IMR-90 (cell line): ENCODE measurements around the gene NUP50. TPM values are rescaled to one million over a fixed set of nuclear protein-coding genes. Genes with fewer than 3 reads are reported as not detected.
A peak's percentile ranks its signal among the peaks of the same experiment; 100 is the strongest.

Experiments
- ATAC-seq: fragments of 200-7000 bp; cut with Tn5 transposase; 2 replicates; pipeline ENCODE4 v1.9.1; 2020; ENCODE audit warnings: low read depth, mild to moderate bottlenecking, moderate library complexity
- BruUV-seq: library from RNA; stranded (reverse); fragments of 400-500 nt; replicated peaks from 2 replicates; lab custom pipeline; 2021; lab: Mats Ljungman, UMichigan
- CTCF ChIA-PET: fragments of 300-600 bp; formaldehyde crosslinking; extraction: SDS; loops from one replicate; lab custom pipeline; 2021; ENCODE audit warnings: antibody characterized with exemption; lab: Yijun Ruan, JAX
- POLR2A ChIA-PET: fragments of 300-600 bp; sonication (Branson Sonifier 250); formaldehyde crosslinking; loops from one replicate; lab custom pipeline; 2022; ENCODE audit warnings: antibody characterized with exemption; ENCODE audit not compliant: unreplicated experiment; lab: Charles Lee
- DNase-seq: peaks from one replicate; pipeline ENCODE4 v3.0.0; 2013
- H2AFZ ChIP-seq: replicated peaks from 2 replicates; pipeline ENCODE3; 2013; ENCODE audit warnings: low read length, mild to moderate bottlenecking; ENCODE audit not compliant: poor library complexity
- H2AK5ac ChIP-seq: 2 replicates; pipeline ENCODE4 v1.6.1; 2013; ENCODE audit warnings: low read depth, low read length, inconsistent platforms
- H2AK9ac ChIP-seq: replicated peaks from 2 replicates; pipeline ENCODE3; 2013; ENCODE audit warnings: mild to moderate bottlenecking, low read depth, low read length, moderate library complexity; ENCODE audit not compliant: poor library complexity
- H2BK120ac ChIP-seq: 2 replicates; pipeline ENCODE4 v1.6.1; 2013; ENCODE audit warnings: low read depth, low read length, inconsistent platforms
- H2BK15ac ChIP-seq: 3 replicates; pipeline ENCODE4 v1.6.1; 2013; ENCODE audit warnings: low read depth, low read length, inconsistent platforms
- H2BK20ac ChIP-seq: 2 replicates; pipeline ENCODE4 v1.6.1; 2013; ENCODE audit warnings: low read depth, mild to moderate bottlenecking, inconsistent platforms, low read length, moderate library complexity
- H2BK5ac ChIP-seq: 2 replicates; pipeline ENCODE4 v1.6.1; 2013; ENCODE audit warnings: mild to moderate bottlenecking, low read depth, low read length, inconsistent platforms; ENCODE audit not compliant: poor library complexity, severe bottlenecking
- H3K14ac ChIP-seq: replicated peaks from 2 replicates; pipeline ENCODE4 v1.6.1; 2013; ENCODE audit warnings: low read depth, low read length, inconsistent platforms
- H3K18ac ChIP-seq: 2 replicates; pipeline ENCODE4 v1.6.1; 2013; ENCODE audit warnings: low read depth, low read length, control low read depth
- H3K23ac ChIP-seq: 2 replicates; pipeline ENCODE4 v1.6.1; 2013; ENCODE audit warnings: low read depth, low read length, inconsistent platforms
- H3K27ac ChIP-seq: 2 replicates; pipeline ENCODE4 v1.5.1; 2013; ENCODE audit warnings: mild to moderate bottlenecking, control low read depth, low read length; ENCODE audit not compliant: insufficient read depth
- H3K27me3 ChIP-seq: 2 replicates; pipeline ENCODE4 v1.6.1; 2013; ENCODE audit warnings: low read length; ENCODE audit not compliant: control insufficient read depth, insufficient read depth
- H3K36me3 ChIP-seq: 2 replicates; pipeline ENCODE4 v1.6.1; 2013; ENCODE audit warnings: low read length, mixed read lengths; ENCODE audit not compliant: control insufficient read depth, insufficient read depth
- H3K4ac ChIP-seq: 2 replicates; pipeline ENCODE4 v1.6.1; 2013; ENCODE audit warnings: low read depth, low read length, inconsistent platforms
- H3K4me1 ChIP-seq: 2 replicates; pipeline ENCODE4 v1.6.1; 2013; ENCODE audit warnings: low read length, mixed read lengths; ENCODE audit not compliant: control insufficient read depth, insufficient read depth
- H3K4me2 ChIP-seq: 2 replicates; pipeline ENCODE4 v1.6.1; 2013; ENCODE audit warnings: low read depth, mild to moderate bottlenecking, control low read depth, low read length, moderate library complexity
- H3K4me3 ChIP-seq: 2 replicates; pipeline ENCODE4 v1.5.1; 2013; ENCODE audit warnings: low read depth, mild to moderate bottlenecking, control low read depth, low read length, moderate library complexity; ENCODE audit not compliant: insufficient read depth
- H3K56ac ChIP-seq: 2 replicates; pipeline ENCODE4 v1.6.1; 2013; ENCODE audit warnings: low read length, inconsistent platforms; ENCODE audit not compliant: insufficient read depth; ENCODE audit errors: extremely low read depth
- H3K79me1 ChIP-seq, 2 experiments: 2 replicates each; pipeline ENCODE4 v1.6.1; 2013; ENCODE audit warnings: low read length in 2 of 2, inconsistent platforms in 1 of 2, low read depth in 1 of 2
- H3K9ac ChIP-seq: 2 replicates; pipeline ENCODE4 v1.6.1; 2013; ENCODE audit warnings: low read depth, low read length, control low read depth
- H3K9me1 ChIP-seq: 2 replicates; pipeline ENCODE4 v1.6.1; 2013; ENCODE audit warnings: low read length, inconsistent platforms; ENCODE audit not compliant: insufficient read depth
- H3K9me3 ChIP-seq: 2 replicates; pipeline ENCODE4 v1.6.1; 2013; ENCODE audit warnings: low read length; ENCODE audit not compliant: control insufficient read depth, insufficient read depth
- H4K20me1 ChIP-seq: 2 replicates; pipeline ENCODE4 v1.6.1; 2013; ENCODE audit warnings: low read length, inconsistent platforms; ENCODE audit not compliant: insufficient read depth
- H4K5ac ChIP-seq: 2 replicates; pipeline ENCODE4 v1.6.1; 2013; ENCODE audit warnings: mild to moderate bottlenecking, low read depth, low read length, control low read depth
- H4K8ac ChIP-seq, 2 experiments: 2 replicates each; pipeline ENCODE4 v1.6.1; 2013; ENCODE audit warnings: low read depth in 2 of 2, low read length in 2 of 2, control low read depth in 1 of 2, inconsistent platforms in 1 of 2
- H4K91ac ChIP-seq: 2 replicates; pipeline ENCODE4 v1.6.1; 2013; ENCODE audit warnings: low read depth, low read length, inconsistent platforms; ENCODE audit not compliant: insufficient read depth
- BHLHE40 ChIP-seq: fragments of 150-350 bp; IDR thresholded peaks from 2 replicates; pipeline ENCODE4 v1.6.1; 2016; ENCODE audit warnings: mild to moderate bottlenecking, low read depth, low read length
- CEBPB ChIP-seq: IDR thresholded peaks from 2 replicates; pipeline ENCODE4 v1.6.1; 2012; ENCODE audit warnings: low read depth, low read length, improper control_type of control experiment
- CHD1 ChIP-seq: IDR thresholded peaks from 2 replicates; pipeline ENCODE4 v1.6.1; 2012; ENCODE audit warnings: low read depth, low read length, improper control_type of control experiment
- CTCF ChIP-seq: conservative IDR thresholded peaks from 2 replicates; pipeline ENCODE4 v1.5.1; 2012; ENCODE audit warnings: mild to moderate bottlenecking, low read depth, low read length, improper control_type of control experiment
- ELK1 ChIP-seq: fragments of 150-350 bp; IDR thresholded peaks from 2 replicates; pipeline ENCODE4 v1.6.1; 2016; ENCODE audit warnings: low read depth, mild to moderate bottlenecking, low read length, moderate library complexity, borderline replicate concordance
- FOS ChIP-seq: fragments of 150-350 bp; IDR thresholded peaks from 2 replicates; pipeline ENCODE4 v1.6.1; 2016; ENCODE audit warnings: low read depth, low read length
- MAFK ChIP-seq: IDR thresholded peaks from 2 replicates; pipeline ENCODE4 v1.6.1; 2012; ENCODE audit warnings: low read depth, low read length, improper control_type of control experiment
- MAZ ChIP-seq: IDR thresholded peaks from 2 replicates; pipeline ENCODE4 v1.6.1; 2012; ENCODE audit warnings: low read depth, mild to moderate bottlenecking, low read length, improper control_type of control experiment, moderate library complexity, borderline replicate concordance
- MXI1 ChIP-seq: IDR thresholded peaks from 2 replicates; pipeline ENCODE4 v1.6.1; 2012; ENCODE audit warnings: low read depth, mild to moderate bottlenecking, low read length, moderate library complexity, borderline replicate concordance
- NFE2L2 ChIP-seq: fragments of 150-350 bp; IDR thresholded peaks from 2 replicates; pipeline ENCODE4 v1.6.1; 2016; ENCODE audit warnings: low read depth, mild to moderate bottlenecking, low read length
- POLR2A ChIP-seq: IDR thresholded peaks from 2 replicates; pipeline ENCODE4 v1.6.1; 2012; ENCODE audit warnings: mild to moderate bottlenecking, low read depth, low read length
- RAD21 ChIP-seq: IDR thresholded peaks from 2 replicates; pipeline ENCODE4 v1.6.1; 2012; ENCODE audit warnings: low read length, improper control_type of control experiment
- RCOR1 ChIP-seq: IDR thresholded peaks from 2 replicates; pipeline ENCODE4 v1.6.1; 2012; ENCODE audit warnings: mild to moderate bottlenecking, low read length, improper control_type of control experiment; ENCODE audit not compliant: insufficient replicate concordance
- RFX5 ChIP-seq: IDR thresholded peaks from 2 replicates; pipeline ENCODE4 v1.8.0; 2012; ENCODE audit warnings: low read depth, mild to moderate bottlenecking, low read length, moderate library complexity
- SMC3 ChIP-seq: fragments of 150-350 bp; IDR thresholded peaks from 2 replicates; pipeline ENCODE4 v1.6.1; 2016; ENCODE audit warnings: low read depth, mild to moderate bottlenecking, antibody characterized with exemption, low read length, moderate library complexity
- USF2 ChIP-seq: fragments of 150-350 bp; IDR thresholded peaks from 2 replicates; pipeline ENCODE4 v1.6.1; 2017; ENCODE audit warnings: mild to moderate bottlenecking, antibody characterized with exemption, low read length, low read depth
- WGBS, 2 experiments: methylation state at CpG; one replicate each; pipeline versions ENCODE4 v1.1.5 to v1.1.7; 2013; ENCODE audit warnings: missing lambda C conversion rate in 2 of 2; ENCODE audit not compliant: insufficient read length in 1 of 2; ENCODE audit errors: extremely low coverage in 2 of 2; 5-methylcytosine and 5-hydroxymethylcytosine counted together
- dilution Hi-C: fragments of 300-500 bp; cut with HindIII; formaldehyde crosslinking; loops from one replicate; pipeline ENCODE4 v1.14.3; 2018; ENCODE audit warnings: low sequenced_read_pairs; ENCODE audit not compliant: unreplicated experiment
- in situ Hi-C: fragments of 300-500 bp; cut with MboI; formaldehyde crosslinking; loops from 3 replicates; pipeline ENCODE4 v1.14.3; 2019; ENCODE audit warnings: low sequenced_read_pairs, inconsistent platforms, mixed read lengths
- intact Hi-C: fragments of 100-400 bp; cut with micrococcal nuclease; formaldehyde crosslinking; loops from 2 replicates; pipeline ENCODE4 v1.10.0; 2022
- polyA plus RNA-seq, 3 experiments: library from polyadenylated mRNA; depleted of rRNA; stranded (reverse); fragments of >200 nt; gene quantifications; 2 replicates each; pipeline ENCODE4 v1.2.3, GENCODE V29; 2012; ENCODE audit warnings: low replicate concordance in 1 of 3
- total RNA-seq: library from RNA; depleted of rRNA; stranded (reverse); fragments of >200 nt; gene quantifications from 2 replicates; pipeline ENCODE4 v1.2.3, GENCODE V29; 2012

Gene NUP50
- total and polyA plus RNA-seq, 2 of the 4 experiments (the other 2 are of a cell fraction), result 12.8 to 65.4 TPM

GRCh38 chr22:45210991-45211390, 47.3 kb downstream of the NUP50 start:
- H3K27me3 ChIP-seq, result no peaks in the 10 kb centered on the region
- H2BK20ac ChIP-seq, result 0 out of 2 replicates have a peak overlapping the region, but pooled peaks have one; percentile 82
- no peak overlapping the region for H4K5ac ChIP-seq
- intact Hi-C loops, result no loop called here
- no peak overlapping the region for H3K56ac ChIP-seq
- peak overlapping the region; percentile 76 for H3K4ac ChIP-seq
- peak overlapping the region; percentile 98; the same call in 1 of the 2 replicates for H2AK5ac ChIP-seq
- peaks cover 2% of the 10 kb centered on the region; the same call in 1 of the 2 replicates for H3K36me3 ChIP-seq
- in situ Hi-C loops, result no loop called here
- H4K91ac ChIP-seq, result peak overlapping the region; percentile 84; the same call in 1 of the 2 replicates
- no peak overlapping the region for H2BK5ac ChIP-seq
- H3K4me1 ChIP-seq, result peaks cover 40% of the 10 kb centered on the region
- dilution Hi-C loops, result no loop called here
- DNase-seq, result no peak
- peak overlapping the region; percentile 57; the same call in 1 of the 3 replicates for H2BK15ac ChIP-seq
- no peak overlapping the region for H3K18ac ChIP-seq
- WGBS, 2 experiments, result 92% methylated on average over 5 of the region's 8 CpGs; no CpG with 5 or more reads in 1 of the 2 experiments
- peaks cover 27 to 68% of the 10 kb centered on the region in 2 experiments for H3K79me1 ChIP-seq
- TF ChIP-seq USF2, result no peak
- TF ChIP-seq SMC3, result no peak
- TF ChIP-seq POLR2A, result no peak
- TF ChIP-seq CEBPB, result no peak
- TF ChIP-seq ELK1, result no peak
- no peak for TF ChIP-seq NFE2L2
- no peak for TF ChIP-seq MAZ
- no peak for TF ChIP-seq CTCF
- TF ChIP-seq MXI1, result no peak
- no peak for TF ChIP-seq MAFK
- TF ChIP-seq BHLHE40, result no peak
- no peak for TF ChIP-seq FOS
- TF ChIP-seq RAD21, result no peak
- TF ChIP-seq RFX5, result no peak
- no peak for TF ChIP-seq CHD1
- TF ChIP-seq RCOR1, result no peak
- ChIA-PET POLR2A (no interaction called here), CTCF (no interaction called here)
- peaks cover 34% of the 10 kb centered on the region for H3K9me1 ChIP-seq
- BruUV-seq, result no TSS peak
- no peak overlapping the region; a peak in 1 of 4 replicates for H4K8ac ChIP-seq
- H3K27ac ChIP-seq, result peak overlapping the region; percentile 75; the same call in 1 of the 2 replicates
- H3K9me3 ChIP-seq, result no peaks in the 10 kb centered on the region
- no peak for ATAC-seq
- no peak overlapping the region for H3K9ac ChIP-seq
- H3K4me2 ChIP-seq, result no peak overlapping the region; the same call in 1 of the 2 replicates
- H3K4me3 ChIP-seq, result no peak overlapping the region
- no peak overlapping the region for H2AFZ ChIP-seq
- peak overlapping the region; percentile 30; the same call in 1 of the 2 replicates for H3K23ac ChIP-seq
- H4K20me1 ChIP-seq, result peaks cover 40% of the 10 kb centered on the region
- peak overlapping the region; percentile 87; the same call in 1 of the 2 replicates for H3K14ac ChIP-seq
- H2BK120ac ChIP-seq, result peak overlapping the region; percentile 82; the same call in 1 of the 2 replicates
- peak overlapping the region; percentile 52 for H2AK9ac ChIP-seq
